Activated CD4-positive, alpha-beta T cell treated with anti-CD3 and anti-CD28 coated beads for 36 hours (primary cell): Measurements from ENCODE around the gene LSR. TPM values are rescaled to one million over a fixed set of nuclear protein-coding genes. Genes with fewer than 3 reads are reported as not detected.
A peak's percentile ranks its signal among the peaks of the same experiment; 100 is the strongest.

Experiments
- ATAC-seq: fragments of 200-7000 bp; cut with Tn5 transposase; one replicate; pipeline ENCODE4 v1.10.0; 2021; ENCODE audit warnings: mild to moderate bottlenecking, moderate library complexity
- CTCF ChIA-PET: fragments of 350-600 bp; sonication (Branson Sonifier 250); formaldehyde crosslinking; loops from one replicate; lab custom pipeline; 2021; ENCODE audit warnings: antibody characterized with exemption; lab: Charles Lee
- POLR2A ChIA-PET: fragments of 350-600 bp; sonication (Branson Sonifier 250); formaldehyde crosslinking; loops from one replicate; lab custom pipeline; 2021; ENCODE audit warnings: antibody characterized with exemption, inconsistent platforms; lab: Charles Lee
- DNase-seq: peaks from one replicate; pipeline ENCODE4 v3.0.0-alpha.2; 2020
- H3K27ac Mint-ChIP-seq: one replicate; pipeline ENCODE4 v1.8.0; 2021; ENCODE audit warnings: mixed read lengths
- H3K27me3 Mint-ChIP-seq: one replicate; pipeline ENCODE4 v1.8.0; 2021; ENCODE audit warnings: mixed read lengths
- H3K36me3 Mint-ChIP-seq: one replicate; pipeline ENCODE4 v1.8.0; 2021; ENCODE audit warnings: low read depth, mixed read lengths
- H3K4me1 Mint-ChIP-seq: one replicate; pipeline ENCODE4 v1.8.0; 2021; ENCODE audit warnings: mixed read lengths
- H3K4me3 Mint-ChIP-seq: one replicate; pipeline ENCODE4 v1.8.0; 2021; ENCODE audit warnings: mild to moderate bottlenecking, moderate library complexity, mixed read lengths
- H3K9me3 Mint-ChIP-seq: one replicate; pipeline ENCODE4 v1.8.0; 2021; ENCODE audit warnings: low read depth, mixed read lengths
- intact Hi-C, 2 experiments: fragments of 100-400 bp; cut with DNase I in 1 of 2; cut with micrococcal nuclease in 1 of 2; formaldehyde crosslinking; loops; one replicate each; pipeline versions ENCODE4 v1.14.2 to v1.15.1; 2022 to 2024; cut with DNase I, micrococcal nuclease
- total RNA-seq, 2 experiments: library from RNA; stranded (reverse); gene quantifications; one replicate each; pipeline ENCODE4 v1.2.3, GENCODE V29; 2021

LSR gene
- total RNA-seq, 2 experiments from 2014 or later, result 10.0 to 12.2 TPM

- POLR2A ChIA-PET, result no interaction called here
- intact Hi-C loops, result no loop called here
- ATAC-seq (no peak), DNase-seq (no peak)
- H3K9me3 Mint-ChIP-seq, result no peaks in the 10 kb centered on the region
- H3K27me3 Mint-ChIP-seq, result no peaks in the 10 kb centered on the region
- no peak overlapping the region for H3K27ac Mint-ChIP-seq
- H3K4me1 Mint-ChIP-seq, result peaks cover 8% of the 10 kb centered on the region
- H3K4me3 Mint-ChIP-seq, result no peak overlapping the region
- no peaks in the 10 kb centered on the region for H3K36me3 Mint-ChIP-seq
- CTCF ChIA-PET, result no interaction called here
Measured at GRCh38 chr19:35292421-35293362, 43.9 kb downstream of the LSR start.

DNA sequence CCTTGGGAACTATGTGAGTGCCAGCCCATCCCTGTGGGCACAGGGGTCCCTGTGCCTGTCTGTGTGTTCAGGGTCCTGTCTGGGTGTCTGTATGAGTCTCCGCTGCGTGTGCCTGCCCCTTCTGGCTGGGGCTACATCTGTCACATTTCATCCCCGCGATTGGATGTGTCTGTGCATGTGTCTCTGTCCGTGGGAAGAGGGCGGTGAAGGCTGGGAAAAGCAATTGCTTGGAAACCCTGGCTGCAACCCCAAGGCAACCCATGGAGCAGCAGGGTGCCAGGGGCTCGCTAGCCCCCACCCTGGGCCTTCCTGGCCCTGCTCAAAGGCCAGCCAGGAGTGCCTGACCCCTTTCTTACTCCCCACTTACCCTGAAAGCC is 44.5 kb downstream of the LSR start:
- CTCF ChIA-PET, result no interaction called here
- Mint-ChIP-seq H3K9me3 (no peaks in the 10 kb centered on the region), H3K36me3 (no peaks in the 10 kb centered on the region), H3K27ac (no peak overlapping the region), H3K4me3 (no peak overlapping the region), H3K27me3 (no peaks in the 10 kb centered on the region), H3K4me1 (peaks cover 8% of the 10 kb centered on the region)
- intact Hi-C loops, result no loop called here
- no peak for DNase-seq
- POLR2A ChIA-PET, result no interaction called here
- ATAC-seq, result no peak

DNA sequence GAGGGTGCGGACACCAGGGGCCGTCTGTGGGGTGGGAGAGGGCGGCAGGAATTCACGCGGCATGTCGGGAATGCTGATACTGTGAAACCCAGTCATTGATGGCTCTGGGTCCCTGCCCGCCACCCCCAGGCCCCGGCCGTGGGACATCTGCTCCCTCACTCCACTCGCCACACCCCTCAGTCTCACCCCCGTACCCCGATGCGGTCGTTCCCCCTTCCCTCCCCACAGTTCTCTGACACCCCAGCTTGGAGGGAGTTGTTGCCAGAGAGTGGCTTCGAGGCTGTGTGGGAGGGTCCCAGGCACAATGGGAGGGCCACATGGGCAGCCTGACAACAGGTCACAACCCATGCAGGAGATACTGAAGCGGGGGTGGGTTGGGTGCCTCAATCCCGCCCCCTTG is 45.0 kb downstream of the LSR start:
- no peak for DNase-seq
- intact Hi-C loops, result no loop called here
- H3K27me3 Mint-ChIP-seq, result no peaks in the 10 kb centered on the region
- H3K4me3 Mint-ChIP-seq, result no peak overlapping the region
- CTCF ChIA-PET, result no interaction called here
- no peaks in the 10 kb centered on the region for H3K36me3 Mint-ChIP-seq
- no peak overlapping the region for H3K27ac Mint-ChIP-seq
- no peaks in the 10 kb centered on the region for H3K9me3 Mint-ChIP-seq
- no peak for ATAC-seq
- peaks cover 8% of the 10 kb centered on the region for H3K4me1 Mint-ChIP-seq
- POLR2A ChIA-PET, result interaction anchor here (0.6 kb wide), 1 partner anchor 13 kb away, joined by 3 read pairs; no protein-coding TSS in a partner anchor

GRCh38 chr19:35294328-35294727 is 45.5 kb downstream of the LSR start:
- no peaks in the 10 kb centered on the region for H3K36me3 Mint-ChIP-seq
- CTCF ChIA-PET, result no interaction called here
- no peaks in the 10 kb centered on the region for H3K9me3 Mint-ChIP-seq
- H3K4me3 Mint-ChIP-seq, result no peak overlapping the region
- POLR2A ChIA-PET, result interaction anchor here (0.6 kb wide), 1 partner anchor 14 kb away, joined by 3 read pairs; no protein-coding TSS in a partner anchor
- intact Hi-C loops, result no loop called here
- H3K27ac Mint-ChIP-seq, result no peak overlapping the region
- peaks cover 8% of the 10 kb centered on the region for H3K4me1 Mint-ChIP-seq
- DNase-seq (no peak), ATAC-seq (no peak)
- no peaks in the 10 kb centered on the region for H3K27me3 Mint-ChIP-seq

DNA sequence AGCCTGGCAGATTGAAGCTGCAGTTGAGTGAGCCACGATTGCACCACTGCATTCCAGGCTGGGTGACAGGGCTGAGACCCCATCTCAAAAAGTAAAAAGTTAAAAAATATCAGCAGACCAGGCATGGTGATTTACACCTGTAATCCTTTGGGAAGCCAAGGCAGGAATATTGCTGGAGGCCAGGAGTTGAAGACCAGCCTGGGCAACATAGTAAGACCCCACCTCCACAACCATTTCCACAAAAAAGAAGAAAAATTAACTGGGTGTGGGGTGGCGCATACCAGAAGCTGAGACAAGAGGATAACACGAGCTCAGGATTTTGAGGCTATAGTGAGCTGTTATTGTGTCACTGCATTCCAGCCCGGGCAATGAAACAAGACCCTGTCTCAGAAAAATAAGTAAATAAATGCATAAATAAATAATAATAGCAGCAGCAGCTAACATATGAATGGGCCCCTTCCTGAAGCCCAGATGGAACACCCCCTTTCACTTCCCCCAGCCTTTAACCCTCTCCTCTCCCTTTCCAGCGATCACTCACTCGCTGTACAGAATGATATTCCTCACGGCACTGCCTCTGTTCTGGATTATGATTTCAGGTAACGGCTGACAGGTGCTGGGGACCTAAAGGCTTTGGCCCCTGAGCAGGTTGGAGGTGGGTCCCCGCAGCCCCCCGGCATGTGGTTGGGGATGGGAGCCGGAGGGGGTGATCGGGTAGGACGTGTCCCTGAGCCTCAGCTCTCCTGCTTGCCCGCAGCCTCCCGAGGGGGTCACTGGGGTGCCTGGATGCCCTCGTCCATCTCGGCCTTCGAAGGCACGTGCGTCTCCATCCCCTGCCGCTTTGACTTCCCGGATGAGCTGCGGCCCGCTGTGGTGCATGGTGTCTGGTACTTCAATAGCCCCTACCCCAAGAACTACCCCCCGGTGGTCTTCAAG is 46.3 kb downstream of the LSR start:
- Mint-ChIP-seq H3K27ac (peak overlapping the region; percentile 16), H3K36me3 (no peaks in the 10 kb centered on the region), H3K4me1 (peaks cover 8% of the 10 kb centered on the region), H3K27me3 (no peaks in the 10 kb centered on the region), H3K4me3 (no peak overlapping the region), H3K9me3 (no peaks in the 10 kb centered on the region)
- intact Hi-C loops, result no loop called here
- POLR2A ChIA-PET, result no interaction called here
- DNase-seq (no peak), ATAC-seq (no peak)
- CTCF ChIA-PET, result interaction anchor here (0.7 to 0.8 kb wide), 3 partner anchors 11 to 61 kb away, joined by 3 to 5 read pairs (median 4); no protein-coding TSS in a partner anchor

DNA sequence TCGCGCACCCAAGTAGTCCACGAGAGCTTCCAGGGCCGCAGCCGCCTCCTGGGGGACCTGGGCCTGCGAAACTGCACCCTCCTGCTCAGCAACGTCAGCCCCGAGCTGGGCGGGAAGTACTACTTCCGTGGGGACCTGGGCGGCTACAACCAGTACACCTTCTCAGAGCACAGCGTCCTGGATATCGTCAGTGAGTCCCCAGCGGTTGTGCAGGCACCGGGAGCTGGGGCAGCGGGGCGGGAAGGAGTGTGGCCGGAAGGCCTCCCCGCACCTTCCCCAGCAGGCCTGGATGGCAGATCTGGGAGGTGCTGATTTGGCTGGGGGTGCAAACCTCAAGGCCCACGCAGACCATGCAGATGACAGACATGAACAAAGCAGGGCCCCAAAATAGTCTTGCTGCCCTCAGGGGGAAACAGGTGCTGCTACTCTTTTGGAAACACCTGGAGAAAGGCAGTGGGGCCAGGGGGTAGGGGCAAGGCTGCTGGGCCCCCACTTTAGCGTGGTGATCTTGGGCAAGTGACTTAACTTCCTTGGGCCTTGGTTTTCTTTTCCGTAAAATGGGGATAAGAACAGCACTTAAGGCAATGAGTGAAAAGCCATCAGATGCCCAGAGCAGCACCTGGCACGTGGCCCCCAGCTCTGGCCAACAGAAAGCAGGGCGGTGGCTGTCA is 47.1 kb downstream of the LSR start:
- H3K4me3 Mint-ChIP-seq, result peak overlapping the region; percentile 12
- intact Hi-C loops, result no loop called here
- no peaks in the 10 kb centered on the region for H3K27me3 Mint-ChIP-seq
- ChIA-PET CTCF (interaction anchor here (0.7 to 0.8 kb wide), 2 partner anchors 12 to 61 kb away, joined by 3 to 4 read pairs; no protein-coding TSS in a partner anchor), POLR2A (no interaction called here)
- H3K4me1 Mint-ChIP-seq, result peaks cover 8% of the 10 kb centered on the region
- no peaks in the 10 kb centered on the region for H3K36me3 Mint-ChIP-seq
- peak overlapping the region; percentile 16 for H3K27ac Mint-ChIP-seq
- H3K9me3 Mint-ChIP-seq, result no peaks in the 10 kb centered on the region
- ATAC-seq, result peak; percentile 82
- DNase-seq, result peak; percentile 68

DNA sequence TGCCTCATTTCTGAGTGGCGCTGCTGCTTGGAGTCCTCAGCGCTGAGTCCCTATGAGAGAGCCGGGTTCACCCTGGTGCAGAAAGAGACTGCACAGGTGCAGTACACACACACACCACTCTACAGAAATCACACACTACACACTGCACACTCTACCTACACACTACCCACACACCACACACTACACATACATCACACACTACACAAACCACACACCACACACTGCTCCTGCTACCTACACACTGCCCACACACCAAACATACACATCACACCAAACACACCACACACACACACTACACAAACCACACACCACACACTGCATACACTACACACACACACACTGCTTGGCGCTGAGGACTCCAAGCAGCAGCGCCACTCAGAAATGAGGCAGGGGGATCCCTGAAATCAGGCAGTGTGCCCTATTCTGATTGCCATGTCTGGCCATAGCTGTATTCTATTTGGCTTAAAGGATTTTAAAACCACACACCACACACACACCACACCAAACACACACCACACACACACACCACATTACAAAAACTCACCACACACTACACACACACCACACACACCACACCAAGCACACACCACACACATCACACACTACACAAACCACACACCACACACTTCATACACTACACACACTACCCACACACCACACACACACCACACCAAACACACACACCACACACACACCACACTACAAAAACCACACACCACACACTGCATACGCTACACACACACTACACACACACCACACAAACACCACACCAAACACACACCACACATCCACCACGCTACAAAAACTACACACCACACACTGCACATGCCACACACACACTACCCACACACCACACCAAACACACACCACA is 48.1 kb downstream of the LSR start:
- POLR2A ChIA-PET, result interaction anchor here (0.6 kb wide), 1 partner anchor 1131 kb away, joined by 4 read pairs; no protein-coding TSS in a partner anchor
- Mint-ChIP-seq H3K27me3 (no peaks in the 10 kb centered on the region), H3K9me3 (no peaks in the 10 kb centered on the region), H3K36me3 (no peaks in the 10 kb centered on the region), H3K27ac (no peak overlapping the region), H3K4me3 (no peak overlapping the region), H3K4me1 (peaks cover 8% of the 10 kb centered on the region)
- intact Hi-C loops, result no loop called here
- ATAC-seq (peak; percentile 50), DNase-seq (no peak)
- CTCF ChIA-PET, result no interaction called here

DNA sequence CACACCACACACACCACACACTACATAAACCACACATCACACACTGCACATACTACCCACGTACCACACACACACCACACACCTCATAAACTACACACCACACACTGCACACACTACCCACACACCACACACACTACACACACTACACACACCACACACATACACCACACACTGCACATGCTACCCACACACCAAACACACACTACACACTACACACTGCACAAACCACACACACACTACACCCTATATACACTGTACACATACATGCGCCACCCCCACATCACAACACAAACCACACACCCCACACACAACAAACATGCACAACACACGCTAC is 48.7 kb downstream of the LSR start:
- H3K4me1 Mint-ChIP-seq, result peaks cover 8% of the 10 kb centered on the region
- H3K36me3 Mint-ChIP-seq, result no peaks in the 10 kb centered on the region
- intact Hi-C loops, result no loop called here
- no peak for DNase-seq
- H3K9me3 Mint-ChIP-seq, result no peaks in the 10 kb centered on the region
- no peaks in the 10 kb centered on the region for H3K27me3 Mint-ChIP-seq
- ChIA-PET CTCF (no interaction called here), POLR2A (interaction anchor here (0.6 kb wide), 1 partner anchor 1130 kb away, joined by 4 read pairs; no protein-coding TSS in a partner anchor)
- no peak overlapping the region for H3K27ac Mint-ChIP-seq
- ATAC-seq, result no peak
- H3K4me3 Mint-ChIP-seq, result no peak overlapping the region

- no peaks in the 10 kb centered on the region for H3K27me3 Mint-ChIP-seq
- peaks cover 8% of the 10 kb centered on the region for H3K4me1 Mint-ChIP-seq
- no peaks in the 10 kb centered on the region for H3K36me3 Mint-ChIP-seq
- H3K27ac Mint-ChIP-seq, result no peak overlapping the region
- H3K4me3 Mint-ChIP-seq, result no peak overlapping the region
- CTCF ChIA-PET, result no interaction called here
- no peaks in the 10 kb centered on the region for H3K9me3 Mint-ChIP-seq
- ATAC-seq (no peak), DNase-seq (no peak)
- intact Hi-C loops, result no loop called here
- POLR2A ChIA-PET, result no interaction called here
Measured at GRCh38 chr19:35297922-35298321, 49.1 kb downstream of the LSR start.

- no peak overlapping the region for H3K4me3 Mint-ChIP-seq
- ATAC-seq, result no peak
- intact Hi-C loops, result no loop called here
- H3K27me3 Mint-ChIP-seq, result no peaks in the 10 kb centered on the region
- peaks cover 8% of the 10 kb centered on the region for H3K4me1 Mint-ChIP-seq
- H3K36me3 Mint-ChIP-seq, result no peaks in the 10 kb centered on the region
- no peak for DNase-seq
- H3K27ac Mint-ChIP-seq, result no peak overlapping the region
- ChIA-PET CTCF (no interaction called here), POLR2A (no interaction called here)
- no peaks in the 10 kb centered on the region for H3K9me3 Mint-ChIP-seq
Measured at GRCh38 chr19:35298561-35298972, 49.8 kb downstream of the LSR start.
